Esophagus squamous epithelium (tissue), 4 donors: ENCODE data around the gene KIAA0513.

Experiments
- POLR2A ChIP-seq, 4 donors: fragments of 450-650 bp; IDR thresholded peaks; one replicate each; pipeline ENCODE4 v1.6.1; 2017; ENCODE audit warnings: antibody characterized with exemption in 4 of 4, mild to moderate bottlenecking in 4 of 4, moderate library complexity in 3 of 4
- TF ChIP-seq, protein P1 (sequence below), 6 experiments: fragments of 450-650 bp in 4 of 6; fragments of 200-600 bp in 2 of 6; sonication (generic) in 2 of 6; IDR thresholded peaks; one replicate each; pipeline ENCODE4 v1.5.1; 2016 to 2019; ENCODE audit warnings: antibody characterized with exemption in 6 of 6, mild to moderate bottlenecking in 4 of 6, moderate library complexity in 4 of 6

DNA sequence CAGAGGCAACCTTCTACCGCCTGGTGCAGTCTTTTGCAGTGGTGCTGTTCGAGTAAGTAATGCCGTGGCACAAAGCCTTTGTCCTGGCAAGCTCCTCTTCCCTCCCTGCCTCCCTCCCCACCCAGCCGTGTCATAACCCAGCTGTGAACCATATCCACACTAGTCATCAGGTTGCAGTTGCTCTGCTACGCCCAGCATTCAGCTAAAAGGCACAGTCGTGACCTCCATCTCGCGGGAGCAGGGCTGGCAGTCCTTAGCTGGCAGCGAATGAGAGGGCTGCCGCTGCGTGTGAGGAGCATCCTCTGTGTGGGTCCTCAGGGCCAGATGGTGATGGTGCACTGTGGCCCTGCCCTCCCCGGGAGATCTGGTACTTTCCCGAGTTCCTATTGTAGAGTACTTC, 45.4 kb downstream of the KIAA0513 start:
- no peak for TF ChIP-seq POLR2A (IDR thresholded peaks at IDR 0.05)
- TF ChIP-seq, protein P1, sequence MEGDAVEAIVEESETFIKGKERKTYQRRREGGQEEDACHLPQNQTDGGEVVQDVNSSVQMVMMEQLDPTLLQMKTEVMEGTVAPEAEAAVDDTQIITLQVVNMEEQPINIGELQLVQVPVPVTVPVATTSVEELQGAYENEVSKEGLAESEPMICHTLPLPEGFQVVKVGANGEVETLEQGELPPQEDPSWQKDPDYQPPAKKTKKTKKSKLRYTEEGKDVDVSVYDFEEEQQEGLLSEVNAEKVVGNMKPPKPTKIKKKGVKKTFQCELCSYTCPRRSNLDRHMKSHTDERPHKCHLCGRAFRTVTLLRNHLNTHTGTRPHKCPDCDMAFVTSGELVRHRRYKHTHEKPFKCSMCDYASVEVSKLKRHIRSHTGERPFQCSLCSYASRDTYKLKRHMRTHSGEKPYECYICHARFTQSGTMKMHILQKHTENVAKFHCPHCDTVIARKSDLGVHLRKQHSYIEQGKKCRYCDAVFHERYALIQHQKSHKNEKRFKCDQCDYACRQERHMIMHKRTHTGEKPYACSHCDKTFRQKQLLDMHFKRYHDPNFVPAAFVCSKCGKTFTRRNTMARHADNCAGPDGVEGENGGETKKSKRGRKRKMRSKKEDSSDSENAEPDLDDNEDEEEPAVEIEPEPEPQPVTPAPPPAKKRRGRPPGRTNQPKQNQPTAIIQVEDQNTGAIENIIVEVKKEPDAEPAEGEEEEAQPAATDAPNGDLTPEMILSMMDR (IDR thresholded peaks at IDR 0.05) = no peak
